ENCODE data around the gene CCDC141.

The CCDC141 gene

DNA sequence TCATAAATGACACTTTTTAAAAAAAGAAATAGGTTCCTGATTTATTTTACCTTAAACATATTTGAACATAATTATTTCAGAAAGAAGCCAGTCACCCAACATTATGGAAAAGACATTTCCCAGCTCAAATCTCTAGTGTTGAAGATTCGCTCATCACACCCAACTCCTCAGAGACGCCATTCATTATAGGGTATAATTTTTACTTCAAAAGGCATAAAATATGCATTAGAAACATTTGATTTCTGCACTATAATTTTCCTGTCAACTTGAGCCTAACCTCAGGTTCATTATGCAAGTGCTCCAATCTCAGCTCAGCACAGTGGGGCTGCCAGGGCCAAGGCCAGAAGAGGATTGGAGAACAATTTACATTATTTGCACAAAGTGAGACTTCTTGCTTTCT, 183.9 kb downstream of the CCDC141 start:
- Histone ChIP-seq H3K9me3 (replicated peaks; ENCODE audit: insufficient read depth, low read length) (no peaks in the 10 kb centered on the region), H3K79me2 (ENCODE audit: low read length) (no peaks in the 10 kb centered on the region), H3F3A (ENCODE audit: insufficient read depth, low read length) (no peaks in the 10 kb centered on the region), H4K20me1 (ENCODE audit: insufficient read depth, low read length) (no peaks in the 10 kb centered on the region), H3K4me3 (ENCODE audit: low read length) (no peak overlapping the region), H3K27ac (ENCODE audit: low read length) (no peak overlapping the region), H3K9me2 (replicated peaks; ENCODE audit: insufficient read depth, low read length) (no peaks in the 10 kb centered on the region), H3K36me3 (replicated peaks; ENCODE audit: insufficient read depth, low read length) (no peaks in the 10 kb centered on the region), H3K27me3 (replicated peaks; ENCODE audit: insufficient read depth, low read length) (no peaks in the 10 kb centered on the region), H3K9ac (ENCODE audit: low read length) (no peak overlapping the region), H2AFZ (ENCODE audit: low read length) (no peak overlapping the region), H3K4me2 (ENCODE audit: low read depth, low read length) (no peak overlapping the region), H3K4me1 (ENCODE audit: low read length) (peaks cover 9% of the 10 kb centered on the region; the same call in 1 of the 2 replicates)
- TF ChIP-seq EZH2 (optimal IDR thresholded peaks at IDR 0.05; ENCODE audit: low read depth, low read length) = no peak
- TF ChIP-seq EZH2phosphoT487 (IDR thresholded peaks at IDR 0.05; ENCODE audit: low read length) = no peak
- TF ChIP-seq, protein P1, sequence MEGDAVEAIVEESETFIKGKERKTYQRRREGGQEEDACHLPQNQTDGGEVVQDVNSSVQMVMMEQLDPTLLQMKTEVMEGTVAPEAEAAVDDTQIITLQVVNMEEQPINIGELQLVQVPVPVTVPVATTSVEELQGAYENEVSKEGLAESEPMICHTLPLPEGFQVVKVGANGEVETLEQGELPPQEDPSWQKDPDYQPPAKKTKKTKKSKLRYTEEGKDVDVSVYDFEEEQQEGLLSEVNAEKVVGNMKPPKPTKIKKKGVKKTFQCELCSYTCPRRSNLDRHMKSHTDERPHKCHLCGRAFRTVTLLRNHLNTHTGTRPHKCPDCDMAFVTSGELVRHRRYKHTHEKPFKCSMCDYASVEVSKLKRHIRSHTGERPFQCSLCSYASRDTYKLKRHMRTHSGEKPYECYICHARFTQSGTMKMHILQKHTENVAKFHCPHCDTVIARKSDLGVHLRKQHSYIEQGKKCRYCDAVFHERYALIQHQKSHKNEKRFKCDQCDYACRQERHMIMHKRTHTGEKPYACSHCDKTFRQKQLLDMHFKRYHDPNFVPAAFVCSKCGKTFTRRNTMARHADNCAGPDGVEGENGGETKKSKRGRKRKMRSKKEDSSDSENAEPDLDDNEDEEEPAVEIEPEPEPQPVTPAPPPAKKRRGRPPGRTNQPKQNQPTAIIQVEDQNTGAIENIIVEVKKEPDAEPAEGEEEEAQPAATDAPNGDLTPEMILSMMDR (IDR thresholded peaks at IDR 0.05; ENCODE audit: low read length) = no peak
- DNase-seq = no peak

DNA sequence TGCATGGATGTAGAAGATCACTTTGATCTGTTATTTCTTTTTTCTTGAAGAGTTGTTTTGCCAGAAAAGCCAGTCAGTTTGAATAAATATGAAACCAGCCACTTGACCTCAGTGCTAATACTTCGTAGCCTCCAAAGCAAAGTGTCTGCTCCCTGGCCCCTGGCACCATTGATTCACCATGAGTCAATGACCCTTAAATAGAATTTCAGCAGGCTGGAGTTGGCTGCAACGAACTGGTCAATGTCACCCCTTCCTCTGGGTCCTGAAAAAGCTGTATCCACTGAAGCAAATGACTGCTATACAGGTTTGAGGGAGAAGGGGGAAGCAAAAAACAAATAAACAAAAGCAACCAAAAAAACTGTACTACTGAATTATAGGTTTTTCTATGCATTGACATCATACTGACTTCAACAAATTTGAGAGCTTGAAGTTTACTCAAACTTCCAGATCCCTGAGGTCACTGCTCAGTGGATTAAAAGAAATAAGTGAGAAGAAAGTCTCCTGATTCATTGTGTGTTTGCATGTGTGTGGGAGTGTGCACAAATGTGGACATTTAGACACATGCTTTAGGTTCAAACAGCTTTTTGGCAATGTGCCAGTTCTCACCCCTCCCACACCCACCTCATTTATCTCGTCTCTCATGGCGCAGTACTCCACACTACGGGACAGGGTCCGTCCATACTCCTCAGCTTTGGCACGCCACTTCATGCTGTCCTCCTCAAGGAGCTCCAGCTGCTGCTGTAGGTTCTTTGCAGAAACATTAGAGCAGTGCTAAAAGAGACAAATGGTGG, 184.6 kb downstream of the CCDC141 start:
- Histone ChIP-seq H3K4me3 (ENCODE audit: low read length) (no peak overlapping the region), H3K9ac (ENCODE audit: low read length) (no peak overlapping the region), H3K4me1 (ENCODE audit: low read length) (peaks cover 9% of the 10 kb centered on the region; the same call in 1 of the 2 replicates), H3K4me2 (ENCODE audit: low read depth, low read length) (no peak overlapping the region), H3K27me3 (replicated peaks; ENCODE audit: insufficient read depth, low read length) (no peaks in the 10 kb centered on the region), H3K36me3 (replicated peaks; ENCODE audit: insufficient read depth, low read length) (no peaks in the 10 kb centered on the region), H4K20me1 (ENCODE audit: insufficient read depth, low read length) (no peaks in the 10 kb centered on the region), H2AFZ (ENCODE audit: low read length) (no peak overlapping the region), H3K9me2 (replicated peaks; ENCODE audit: insufficient read depth, low read length) (no peaks in the 10 kb centered on the region), H3K27ac (ENCODE audit: low read length) (no peak overlapping the region), H3K79me2 (ENCODE audit: low read length) (no peaks in the 10 kb centered on the region), H3K9me3 (replicated peaks; ENCODE audit: insufficient read depth, low read length) (no peaks in the 10 kb centered on the region), H3F3A (ENCODE audit: insufficient read depth, low read length) (no peaks in the 10 kb centered on the region)
- no peak for DNase-seq
- TF ChIP-seq EZH2 (optimal IDR thresholded peaks at IDR 0.05; ENCODE audit: low read depth, low read length) (no peak), EZH2phosphoT487 (IDR thresholded peaks at IDR 0.05; ENCODE audit: low read length) (no peak)
- TF ChIP-seq, protein P1 (IDR thresholded peaks at IDR 0.05; ENCODE audit: low read length) = no peak

DNA sequence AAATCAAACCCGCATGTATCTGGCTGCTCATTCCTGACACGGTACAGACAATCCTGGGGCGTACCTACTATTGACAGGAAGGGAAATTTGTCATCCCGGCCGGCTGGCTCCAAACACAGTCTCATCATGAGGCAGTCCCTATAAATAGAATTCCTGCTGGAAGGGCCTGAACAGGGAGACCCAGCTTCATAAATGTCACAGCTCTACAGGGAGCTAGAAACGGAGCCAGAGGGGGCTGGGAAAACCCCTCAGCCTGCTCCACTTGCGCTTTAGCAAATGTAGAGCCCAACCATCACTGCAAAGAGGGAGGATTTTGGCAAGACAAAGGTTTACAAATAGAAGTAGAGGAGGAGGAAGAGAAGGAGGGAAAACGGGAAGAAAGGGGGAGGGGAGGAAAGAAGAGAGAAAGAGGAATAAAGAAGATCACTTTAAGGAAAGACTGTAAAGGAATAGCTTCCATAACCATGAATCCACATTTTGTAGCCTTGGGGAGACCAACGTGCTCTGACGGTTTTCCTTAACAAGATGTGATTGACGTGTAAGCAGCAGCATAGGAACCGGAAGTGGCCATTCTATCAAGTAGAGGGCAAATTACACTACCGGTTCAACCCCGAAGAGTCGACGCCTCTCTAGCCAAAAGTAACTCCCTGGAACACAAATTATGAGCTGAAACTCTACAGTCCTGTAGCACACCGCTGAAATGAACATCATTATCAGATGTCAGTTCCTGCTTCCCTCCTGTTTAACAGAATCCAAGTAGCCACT, 185.9 kb downstream of the CCDC141 start:
- Histone ChIP-seq H3F3A (ENCODE audit: insufficient read depth, low read length) (no peaks in the 10 kb centered on the region), H3K9ac (ENCODE audit: low read length) (no peak overlapping the region), H3K9me3 (replicated peaks; ENCODE audit: insufficient read depth, low read length) (no peaks in the 10 kb centered on the region), H2AFZ (ENCODE audit: low read length) (no peak overlapping the region), H3K27ac (ENCODE audit: low read length) (no peak overlapping the region), H4K20me1 (ENCODE audit: insufficient read depth, low read length) (no peaks in the 10 kb centered on the region), H3K36me3 (replicated peaks; ENCODE audit: insufficient read depth, low read length) (no peaks in the 10 kb centered on the region), H3K79me2 (ENCODE audit: low read length) (no peaks in the 10 kb centered on the region), H3K27me3 (replicated peaks; ENCODE audit: insufficient read depth, low read length) (no peaks in the 10 kb centered on the region), H3K4me2 (ENCODE audit: low read depth, low read length) (no peak overlapping the region), H3K4me1 (ENCODE audit: low read length) (peaks cover 9% of the 10 kb centered on the region; the same call in 1 of the 2 replicates), H3K9me2 (replicated peaks; ENCODE audit: insufficient read depth, low read length) (no peaks in the 10 kb centered on the region), H3K4me3 (ENCODE audit: low read length) (no peak overlapping the region)
- TF ChIP-seq, protein P1 (IDR thresholded peaks at IDR 0.05; ENCODE audit: low read length) = no peak
- TF ChIP-seq EZH2phosphoT487 (IDR thresholded peaks at IDR 0.05; ENCODE audit: low read length) = no peak
- TF ChIP-seq EZH2 (optimal IDR thresholded peaks at IDR 0.05; ENCODE audit: low read depth, low read length) = no peak
- DNase-seq = no peak

Data from MM.1S (cell line).